ENCODE results near the gene ZIM2.
"Not testable (repeated sequence)": the region's sequence is repeated elsewhere in the genome, so short reads cannot be mapped to it uniquely, and the experiment has no call there.

ZIM2 gene

GRCh38 chr19:56858026-56858425, 17.5 kb upstream of the ZIM2 start:
- TF ChIP-seq CTCF (IDR thresholded peaks at IDR 0.05; ENCODE audit: low read length, missing control alignments): no peak
- H3K4me3 ChIP-seq (replicated peaks; ENCODE audit: low read depth, low read length): no peak overlapping the region
- DNase-seq (ENCODE audit: low read depth): no peak

- no peak overlapping the region for H3K4me3 ChIP-seq (replicated peaks; ENCODE audit: low read depth, low read length)
- no peak for TF ChIP-seq CTCF (IDR thresholded peaks at IDR 0.05; ENCODE audit: low read length, missing control alignments)
- no peak for DNase-seq (ENCODE audit: low read depth)
Measured at GRCh38 chr19:56856822-56857221, 16.3 kb upstream of the ZIM2 start.

- not testable (repeated sequence) for H3K4me3 ChIP-seq (replicated peaks; ENCODE audit: low read depth, low read length); DNase-seq (ENCODE audit: low read depth)
Measured at GRCh38 chr19:56852361-56852760, 11.8 kb upstream of the ZIM2 start.

- no peak for TF ChIP-seq CTCF (IDR thresholded peaks at IDR 0.05; ENCODE audit: low read length, missing control alignments)
- DNase-seq (ENCODE audit: low read depth): no peak
- no peak overlapping the region for H3K4me3 ChIP-seq (replicated peaks; ENCODE audit: low read depth, low read length)
Measured at GRCh38 chr19:56848166-56848565, 7.6 kb upstream of the ZIM2 start.

- no peak for DNase-seq (ENCODE audit: low read depth)
- no peak overlapping the region for H3K4me3 ChIP-seq (replicated peaks; ENCODE audit: low read depth, low read length)
- no peak for TF ChIP-seq CTCF (IDR thresholded peaks at IDR 0.05; ENCODE audit: low read length, missing control alignments)
Measured at GRCh38 chr19:56842412-56842811, 1.9 kb upstream of the ZIM2 start.

GRCh38 chr19:56841193-56841543, 642 bp upstream of the ZIM2 start:
- no peak for DNase-seq (ENCODE audit: low read depth)
- TF ChIP-seq CTCF (IDR thresholded peaks at IDR 0.05; ENCODE audit: low read length, missing control alignments): no peak
- H3K4me3 ChIP-seq (replicated peaks; ENCODE audit: low read depth, low read length): no peak overlapping the region

GRCh38 chr19:56839652-56840450, 675 bp downstream of the ZIM2 start:
- DNase-seq (ENCODE audit: low read depth): peak; percentile 70
- TF ChIP-seq CTCF (IDR thresholded peaks at IDR 0.05; ENCODE audit: low read length, missing control alignments): no peak
- no peak overlapping the region for H3K4me3 ChIP-seq (replicated peaks; ENCODE audit: low read depth, low read length)

All from fibroblast of pulmonary artery (primary cell).